MG63 (cell line): ENCODE measurements around the gene GABRR3. TPM values are rescaled to one million over a fixed set of nuclear protein-coding genes. Genes with fewer than 3 reads are reported as not detected.

ENCODE experiments used
- DNase-seq: peaks from one replicate; pipeline ENCODE4 v3.0.0-alpha.2; 2020
- H3K27me3 ChIP-seq: fragments of 250-450 bp; sonication (Bioruptor Pico); 2 replicates; pipeline ENCODE4 v1.5.1; 2020; ENCODE audit warnings: mild to moderate bottlenecking, moderate library complexity
- H3K36me3 ChIP-seq: fragments of 250-450 bp; sonication (Bioruptor Pico); 2 replicates; pipeline ENCODE4 v1.5.1; 2020; ENCODE audit warnings: mild to moderate bottlenecking, moderate library complexity
- H3K4me3 ChIP-seq: fragments of 250-450 bp; sonication (Bioruptor Pico); 2 replicates; pipeline ENCODE4 v1.5.1; 2020; ENCODE audit warnings: mild to moderate bottlenecking, moderate library complexity
- H3K9me3 ChIP-seq: fragments of 250-450 bp; sonication (Bioruptor Pico); 2 replicates; pipeline ENCODE4 v1.5.1; 2020; ENCODE audit warnings: mild to moderate bottlenecking, moderate library complexity
- total RNA-seq: library from RNA; depleted of rRNA; stranded (reverse); fragments of >200 nt; shearing (Covaris generic); gene quantifications from 2 replicates; pipeline ENCODE4 v1.2.3, GENCODE V29; 2014; ENCODE audit warnings: low replicate concordance

Gene GABRR3
- total RNA-seq, 1 experiment from 2014 or later = not detected

DNA sequence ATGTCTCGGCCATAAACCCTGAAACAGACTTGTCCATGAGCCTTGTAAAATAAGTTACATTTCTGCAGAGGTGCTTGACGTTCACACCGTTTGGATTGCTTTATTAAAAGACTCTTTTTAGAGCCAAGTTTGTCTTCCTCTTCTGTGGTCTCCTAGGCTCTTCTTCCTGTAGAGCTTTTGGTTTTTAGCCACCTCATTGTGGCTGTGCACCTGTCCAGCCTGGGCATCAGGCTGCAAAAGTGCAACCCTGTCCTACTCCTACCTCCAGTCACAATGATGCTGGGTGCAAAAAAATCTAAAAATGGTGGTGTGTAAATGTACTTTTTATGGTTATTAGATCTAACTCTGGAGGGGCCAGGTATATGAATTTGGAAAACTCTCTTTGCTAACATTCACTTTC, 60.1 kb downstream of the GABRR3 start:
- Histone ChIP-seq H3K27me3 (no peaks in the 10 kb centered on the region), H3K36me3 (no peaks in the 10 kb centered on the region; the same call in 1 of the 2 replicates), H3K9me3 (no peaks in the 10 kb centered on the region), H3K4me3 (no peak overlapping the region)
- no peak for DNase-seq

DNA sequence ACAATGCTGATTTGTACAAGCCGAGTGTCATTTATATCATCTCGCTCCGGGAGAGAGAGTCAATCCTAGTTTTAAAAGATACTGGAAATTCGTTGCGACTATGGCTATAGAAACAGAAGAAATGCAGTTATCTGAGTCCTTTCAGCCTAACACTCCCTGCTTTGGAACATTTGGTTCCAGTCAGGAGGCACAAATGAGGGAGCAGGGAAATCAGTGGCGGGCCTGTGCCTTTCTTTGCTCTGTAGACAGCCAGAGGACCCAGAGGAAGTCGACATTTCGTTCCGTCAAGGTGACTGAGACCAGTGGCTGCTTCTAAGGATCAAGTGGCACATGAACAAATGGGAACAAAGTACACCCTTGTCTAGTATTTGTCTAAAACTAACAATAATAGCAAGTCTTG, 62.1 kb downstream of the GABRR3 start:
- Histone ChIP-seq H3K4me3 (peak overlapping the region; percentile 73), H3K27me3 (no peaks in the 10 kb centered on the region), H3K36me3 (peaks cover 7% of the 10 kb centered on the region), H3K9me3 (no peaks in the 10 kb centered on the region)
- no peak for DNase-seq

DNA sequence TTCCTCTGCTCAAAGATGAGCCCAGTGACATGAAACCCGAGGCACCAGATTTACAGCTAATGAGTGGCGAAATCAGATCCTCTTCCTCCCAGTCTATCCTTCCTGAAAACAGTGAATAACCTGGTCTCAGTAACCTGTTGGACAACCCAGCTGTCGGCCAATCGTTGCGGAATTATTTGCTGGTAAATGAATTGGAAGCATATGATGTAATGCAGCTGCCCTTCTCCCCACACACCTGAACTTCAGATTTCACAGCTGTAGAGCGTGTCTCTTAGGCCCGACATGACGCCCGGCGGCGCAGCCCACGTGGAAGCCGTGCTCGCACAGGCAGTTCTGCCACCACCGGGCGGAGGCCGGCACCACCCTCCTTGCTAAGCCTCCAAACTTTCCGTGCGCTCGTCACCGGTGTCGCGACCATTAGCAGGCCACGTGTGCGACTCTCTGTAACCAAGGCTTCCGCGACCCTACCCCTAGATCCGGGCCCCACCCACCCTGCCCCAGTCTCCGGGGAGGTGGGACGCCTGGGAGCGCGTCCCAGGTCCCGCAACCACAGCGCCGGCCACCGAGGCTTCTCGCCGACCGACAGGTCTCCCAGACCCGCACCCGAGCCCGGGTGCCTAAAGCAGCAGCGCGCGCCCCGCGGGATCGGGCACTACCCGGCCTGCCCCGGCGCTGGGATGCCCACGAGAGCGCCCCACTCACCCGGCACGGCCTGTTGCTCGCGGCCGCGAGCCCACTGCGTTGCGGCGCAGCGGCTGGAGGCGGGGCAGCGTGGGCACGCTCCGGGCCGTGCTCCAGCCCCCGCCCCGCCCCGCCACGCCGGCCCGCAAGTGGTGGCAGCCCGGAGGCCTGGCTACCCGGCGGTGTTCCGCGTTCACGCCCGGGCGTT, 63.2 kb downstream of the GABRR3 start, which contains the start of gene RIOX2:
Gene RIOX2 (minus strand): TSS at position 753 of the 889 bp plus-strand sequence. CDS start 4,838 bp downstream, outside the sequence.
- DNase-seq = peak; percentile 83
- H3K9me3 ChIP-seq = no peaks in the 10 kb centered on the region
- peak within 1 kb of the TSS; percentile 73 for H3K4me3 ChIP-seq
- H3K27me3 ChIP-seq = no peaks in the 10 kb centered on the region
- peaks cover 13% of the 10 kb centered on the region for H3K36me3 ChIP-seq

DNA sequence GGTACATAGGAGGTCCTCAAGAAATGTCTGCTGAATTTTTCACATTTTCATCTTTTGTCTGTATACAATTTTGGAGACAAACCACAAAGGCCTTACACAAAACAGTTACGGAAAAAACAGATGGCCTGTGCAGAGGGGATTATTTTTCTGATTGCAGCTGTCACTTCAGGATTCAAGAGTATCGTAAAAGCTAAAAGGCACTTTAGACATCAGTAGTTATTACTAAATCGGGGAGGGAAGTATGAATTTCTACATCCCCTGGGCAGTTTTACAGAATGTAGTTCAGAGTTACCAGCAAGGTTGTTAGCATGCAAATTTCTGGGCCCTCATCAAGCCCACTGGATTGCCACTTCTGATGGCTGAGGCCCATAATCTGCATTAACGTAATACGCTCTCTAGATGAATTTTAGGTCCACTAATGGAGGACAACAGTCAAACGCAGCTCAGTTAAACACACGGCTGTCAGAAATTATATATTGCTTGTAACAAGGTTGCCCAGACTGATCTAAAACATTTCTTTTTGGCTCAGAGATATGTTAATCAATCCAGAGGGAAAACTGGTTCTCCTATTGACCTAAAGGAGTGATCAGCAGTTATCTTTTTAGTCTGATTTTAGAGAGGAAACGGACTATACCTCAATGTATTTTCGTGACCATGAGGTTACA, 64.0 kb downstream of the GABRR3 start:
- no peaks in the 10 kb centered on the region for H3K27me3 ChIP-seq
- no peak for DNase-seq

DNA sequence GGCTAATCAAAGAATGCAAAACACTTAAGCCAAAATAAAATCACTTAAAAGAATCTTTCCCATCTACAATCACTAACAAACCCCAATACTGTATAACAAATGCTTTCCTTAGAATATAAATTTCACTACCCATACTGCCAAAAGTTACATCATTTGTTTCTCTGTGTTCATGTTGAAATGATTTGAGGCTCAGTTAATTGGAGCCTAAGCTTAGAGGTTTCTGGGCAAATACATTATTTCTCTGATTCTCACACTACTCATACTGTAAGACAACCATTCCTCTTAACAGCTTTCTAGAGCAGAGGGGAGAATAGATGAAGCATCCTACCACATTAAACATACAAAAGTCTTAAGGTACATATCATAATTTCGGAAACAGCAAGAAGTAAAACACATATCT, 65.0 kb downstream of the GABRR3 start:
- H3K4me3 ChIP-seq = peak overlapping the region; percentile 73
- H3K27me3 ChIP-seq = no peaks in the 10 kb centered on the region
- peaks cover 26% of the 10 kb centered on the region for H3K36me3 ChIP-seq
- DNase-seq = no peak
- no peaks in the 10 kb centered on the region for H3K9me3 ChIP-seq

More for the DNA sequence above, 64.0 kb downstream of the GABRR3 start:
- peaks cover 21% of the 10 kb centered on the region for H3K36me3 ChIP-seq
- no peaks in the 10 kb centered on the region for H3K9me3 ChIP-seq
- peak overlapping the region; percentile 73 for H3K4me3 ChIP-seq

DNA sequence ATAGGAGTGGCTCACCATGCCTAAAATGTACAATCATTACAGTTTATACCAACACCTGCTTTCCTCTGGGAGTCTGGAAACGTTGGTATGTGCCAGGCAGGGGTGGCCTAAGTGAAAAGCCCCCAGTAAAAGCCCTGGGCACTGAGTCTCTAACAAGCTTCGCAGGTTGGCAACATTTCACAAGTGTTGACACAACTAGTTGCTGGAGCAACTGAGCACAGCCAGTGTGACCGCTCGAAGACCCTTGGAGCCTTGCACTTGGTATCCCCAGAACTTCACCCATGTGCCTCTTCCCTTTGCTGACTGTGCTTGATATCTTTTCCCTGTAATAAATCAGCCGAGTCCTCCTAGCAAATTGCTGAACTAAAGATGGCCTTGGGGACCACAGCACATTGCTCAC, 65.6 kb downstream of the GABRR3 start:
- H3K9me3 ChIP-seq = no peaks in the 10 kb centered on the region
- DNase-seq = no peak
- peaks cover 30% of the 10 kb centered on the region for H3K36me3 ChIP-seq
- H3K27me3 ChIP-seq = no peaks in the 10 kb centered on the region
- no peak overlapping the region for H3K4me3 ChIP-seq

DNA sequence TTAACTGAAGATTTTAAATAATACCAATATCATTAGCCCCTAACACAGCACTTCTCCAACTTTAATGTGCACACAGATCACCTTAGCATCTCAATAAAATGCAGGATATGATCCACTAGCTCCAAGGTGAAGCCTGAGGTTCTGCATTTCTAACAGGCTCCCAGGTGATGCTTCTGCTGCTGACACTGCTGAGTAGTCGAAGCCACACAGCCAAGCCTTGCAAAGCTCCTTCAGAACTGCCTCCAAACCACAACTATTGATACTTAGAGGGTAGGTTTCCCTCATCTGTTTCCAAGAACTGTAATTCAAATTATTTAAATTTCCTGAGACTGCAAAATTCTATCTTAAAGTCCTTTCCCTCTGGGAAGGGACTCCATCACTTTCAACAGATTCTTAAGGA, 66.7 kb downstream of the GABRR3 start:
- H3K27me3 ChIP-seq = no peaks in the 10 kb centered on the region
- peaks cover 39% of the 10 kb centered on the region for H3K36me3 ChIP-seq
- no peak overlapping the region for H3K4me3 ChIP-seq
- DNase-seq = no peak
- no peaks in the 10 kb centered on the region for H3K9me3 ChIP-seq

DNA sequence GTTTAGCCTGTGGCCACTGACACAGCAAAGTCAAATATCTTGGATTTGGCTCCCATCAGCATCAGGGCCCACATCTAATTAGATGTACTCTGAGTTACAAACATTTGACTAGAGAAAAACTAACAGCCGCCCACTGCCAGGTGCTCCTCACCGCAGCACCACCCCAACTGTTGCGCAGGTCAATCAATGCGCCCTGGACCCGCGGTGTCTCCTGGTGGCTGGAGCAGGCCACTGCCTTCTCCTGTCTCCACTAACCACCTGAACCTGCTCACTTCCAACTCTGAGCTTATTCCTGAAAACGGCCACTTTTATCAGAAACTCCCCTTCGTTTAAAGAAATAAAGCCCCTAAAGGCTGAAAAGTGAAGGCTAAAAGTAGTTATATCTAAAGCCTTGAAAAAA, 67.1 kb downstream of the GABRR3 start:
- H3K36me3 ChIP-seq = peaks cover 43% of the 10 kb centered on the region
- no peaks in the 10 kb centered on the region for H3K9me3 ChIP-seq
- H3K4me3 ChIP-seq = no peak overlapping the region
- DNase-seq = no peak
- H3K27me3 ChIP-seq = no peaks in the 10 kb centered on the region

DNA sequence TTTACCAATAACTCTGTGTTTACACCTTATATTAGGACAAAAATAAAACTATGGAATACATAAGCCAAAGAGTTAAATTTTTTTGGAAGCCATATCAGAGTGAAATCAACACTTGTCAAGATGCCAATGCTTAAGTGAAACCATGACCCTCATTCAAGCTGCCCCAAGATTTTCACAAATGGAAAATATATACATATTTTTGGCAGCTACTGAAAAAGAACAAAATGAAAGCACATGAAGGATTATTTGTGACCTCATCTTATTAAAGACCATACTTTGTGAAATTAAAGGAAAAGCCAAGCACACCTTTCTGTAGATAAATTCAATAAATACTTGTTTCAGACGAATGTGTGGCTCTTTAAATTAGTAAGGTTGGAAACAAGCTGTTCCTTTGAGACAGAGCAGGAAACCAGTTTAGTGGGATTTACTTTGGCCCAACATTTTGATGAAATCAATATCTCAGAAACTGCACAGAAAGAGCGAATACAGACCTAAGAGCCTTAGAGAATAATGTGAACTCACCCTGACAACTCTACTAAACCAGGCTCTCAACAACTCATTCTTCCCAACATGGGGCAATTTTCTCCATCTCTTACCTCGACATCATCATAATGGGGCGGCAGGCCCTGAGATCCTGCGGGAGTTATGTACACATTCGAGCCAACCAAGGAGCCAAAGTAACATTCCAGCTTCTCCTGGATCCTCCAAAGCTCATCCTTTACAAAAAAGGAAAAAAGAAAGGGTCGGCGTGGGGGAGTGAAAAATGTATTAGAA, 73.9 kb downstream of the GABRR3 start:
- no peaks in the 10 kb centered on the region for H3K9me3 ChIP-seq

DNA sequence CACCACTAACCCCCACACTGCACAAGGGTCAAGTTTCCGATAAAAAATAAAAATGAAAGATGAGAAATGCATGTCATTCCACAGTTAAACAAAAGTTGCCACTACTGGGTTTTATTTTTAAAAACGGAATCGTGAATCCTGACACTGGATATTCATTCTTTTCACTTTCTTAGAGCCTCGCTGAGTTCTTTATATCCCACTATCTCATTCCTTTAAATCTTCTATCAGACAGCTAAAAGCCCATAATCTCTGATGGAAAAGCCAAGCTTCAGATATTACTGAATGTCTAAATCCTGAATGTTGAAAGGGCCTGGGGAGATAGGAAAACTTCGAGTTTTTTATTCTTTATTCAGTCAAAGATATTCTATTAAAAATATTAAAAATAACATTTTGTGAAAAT, 74.6 kb downstream of the GABRR3 start:
- H3K27me3 ChIP-seq = no peaks in the 10 kb centered on the region
- peaks cover 76% of the 10 kb centered on the region for H3K36me3 ChIP-seq
- no peak overlapping the region for H3K4me3 ChIP-seq
- DNase-seq = no peak
- H3K9me3 ChIP-seq = no peaks in the 10 kb centered on the region

More for the DNA sequence above, 73.9 kb downstream of the GABRR3 start:
- no peak overlapping the region for H3K4me3 ChIP-seq
- peaks cover 75% of the 10 kb centered on the region for H3K36me3 ChIP-seq
- DNase-seq = no peak
- no peaks in the 10 kb centered on the region for H3K27me3 ChIP-seq

DNA sequence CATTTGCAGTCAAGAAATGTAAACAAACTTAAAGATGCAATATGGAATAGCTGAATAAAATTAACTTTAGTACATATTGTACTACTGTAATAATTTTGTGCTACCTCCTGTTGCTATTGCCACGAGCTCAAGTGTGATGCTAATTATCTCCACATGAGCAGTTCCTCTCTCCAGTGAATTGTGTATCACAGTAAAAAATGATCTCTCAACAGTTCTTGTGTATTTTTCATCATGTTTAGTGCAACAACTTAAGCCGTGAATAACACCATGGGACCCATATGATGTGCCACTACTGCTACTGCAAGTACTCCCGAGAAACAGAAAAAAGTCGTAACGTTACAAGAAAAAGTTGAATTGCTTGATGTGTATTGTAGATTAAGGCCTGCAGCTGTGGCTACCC, 75.2 kb downstream of the GABRR3 start:
- Histone ChIP-seq H3K27me3 (no peaks in the 10 kb centered on the region), H3K9me3 (no peaks in the 10 kb centered on the region), H3K4me3 (no peak overlapping the region), H3K36me3 (peaks cover 79% of the 10 kb centered on the region)
- DNase-seq = no peak

DNA sequence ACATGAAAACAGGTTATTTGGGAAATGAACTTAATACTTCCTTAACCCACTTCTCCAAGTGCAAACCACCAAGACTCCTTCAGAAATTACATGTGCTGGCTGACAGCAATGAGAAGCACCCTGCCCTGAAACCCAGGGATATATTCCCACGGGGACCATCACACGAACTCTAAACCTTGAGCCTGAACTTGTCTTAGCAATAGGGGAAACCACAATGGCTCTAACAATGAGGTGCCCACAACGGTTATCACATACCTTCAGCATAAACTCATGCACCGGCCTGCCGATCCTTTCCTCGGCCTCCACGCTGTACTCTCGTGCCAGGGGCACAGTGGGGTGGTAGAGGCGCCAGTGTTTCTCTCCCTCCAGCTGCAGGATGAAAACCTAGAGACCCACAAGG, 76.3 kb downstream of the GABRR3 start:
- DNase-seq = no peak
- H3K27me3 ChIP-seq = no peaks in the 10 kb centered on the region
- peaks cover 83% of the 10 kb centered on the region for H3K36me3 ChIP-seq
- no peak overlapping the region for H3K4me3 ChIP-seq
- H3K9me3 ChIP-seq = no peaks in the 10 kb centered on the region

DNA sequence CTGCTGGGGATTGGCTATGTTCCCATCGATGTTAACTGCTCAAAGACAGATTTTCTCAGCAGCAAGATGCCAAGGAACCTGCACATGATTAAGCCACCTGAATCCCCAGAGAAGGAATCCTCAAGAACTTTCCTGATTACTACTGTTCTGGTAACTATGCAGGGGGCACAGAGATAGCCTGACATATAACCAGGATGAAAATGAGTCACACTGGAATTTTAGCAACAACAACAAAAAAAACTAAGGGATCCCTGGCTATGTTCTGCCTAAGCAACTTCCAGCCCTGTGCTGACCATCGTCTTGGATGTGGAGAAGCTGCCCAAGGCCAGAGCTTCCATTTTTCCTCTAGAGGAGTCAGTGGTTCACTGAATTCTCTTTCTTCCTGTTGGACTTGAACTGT, 76.7 kb downstream of the GABRR3 start:
- no peaks in the 10 kb centered on the region for H3K27me3 ChIP-seq
- no peak for DNase-seq
- H3K4me3 ChIP-seq = no peak overlapping the region
- peaks cover 83% of the 10 kb centered on the region for H3K36me3 ChIP-seq
- no peaks in the 10 kb centered on the region for H3K9me3 ChIP-seq

DNA sequence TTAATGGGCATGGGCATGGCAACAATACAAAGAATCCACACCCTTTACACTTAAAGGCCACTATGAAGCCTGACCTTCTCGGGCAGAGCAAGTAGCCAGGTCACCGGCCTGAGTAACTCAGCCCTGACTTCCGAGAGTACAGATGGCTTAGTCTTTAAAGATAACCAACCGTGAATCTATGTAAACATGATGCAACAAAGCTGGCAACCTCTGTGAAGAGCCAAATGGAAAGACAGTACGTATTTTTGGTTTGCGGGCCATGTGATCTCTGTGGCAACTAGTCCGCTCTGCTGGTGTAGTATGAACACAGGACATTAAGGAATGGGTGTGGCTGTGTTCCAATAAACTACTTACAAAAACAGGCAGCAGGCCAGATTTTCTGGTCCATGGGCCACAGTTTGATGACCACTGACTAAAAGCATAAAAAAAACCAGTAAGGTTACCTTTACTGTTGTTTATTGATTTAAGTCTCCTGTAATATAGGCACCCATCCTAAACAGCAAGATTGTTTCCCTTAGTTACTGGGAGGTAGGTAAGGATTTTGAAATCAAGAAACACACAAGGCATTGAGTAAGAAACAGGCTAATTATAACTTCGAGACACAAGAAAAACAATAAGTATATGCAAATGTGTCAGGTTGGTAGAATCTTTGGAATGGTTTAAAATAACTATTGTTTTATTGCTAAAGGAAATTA, 77.4 kb downstream of the GABRR3 start:
- DNase-seq = no peak
- Histone ChIP-seq H3K27me3 (no peaks in the 10 kb centered on the region), H3K4me3 (no peak overlapping the region), H3K9me3 (no peaks in the 10 kb centered on the region), H3K36me3 (peaks cover 79% of the 10 kb centered on the region)

DNA sequence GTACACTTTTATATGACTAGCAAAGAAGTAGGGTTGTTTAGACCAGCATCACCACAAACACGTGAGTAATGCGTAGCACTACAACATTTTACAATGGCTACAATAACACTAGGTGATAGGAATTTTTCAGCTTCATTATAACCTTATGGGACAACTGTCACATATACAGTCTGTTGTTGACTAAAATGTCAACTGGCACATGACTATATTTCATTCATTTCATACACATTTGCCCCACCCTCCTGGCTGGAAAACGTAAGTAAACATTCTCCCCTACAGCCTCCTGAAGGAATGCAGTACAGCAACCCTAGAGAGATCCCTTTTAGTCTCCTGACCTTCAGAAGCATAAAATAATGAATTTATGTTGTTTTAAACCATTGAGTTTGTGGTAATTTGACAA, 79.1 kb downstream of the GABRR3 start:
- no peak overlapping the region for H3K4me3 ChIP-seq
- no peaks in the 10 kb centered on the region for H3K27me3 ChIP-seq
- no peaks in the 10 kb centered on the region for H3K9me3 ChIP-seq
- H3K36me3 ChIP-seq = peaks cover 80% of the 10 kb centered on the region
- no peak for DNase-seq

DNA sequence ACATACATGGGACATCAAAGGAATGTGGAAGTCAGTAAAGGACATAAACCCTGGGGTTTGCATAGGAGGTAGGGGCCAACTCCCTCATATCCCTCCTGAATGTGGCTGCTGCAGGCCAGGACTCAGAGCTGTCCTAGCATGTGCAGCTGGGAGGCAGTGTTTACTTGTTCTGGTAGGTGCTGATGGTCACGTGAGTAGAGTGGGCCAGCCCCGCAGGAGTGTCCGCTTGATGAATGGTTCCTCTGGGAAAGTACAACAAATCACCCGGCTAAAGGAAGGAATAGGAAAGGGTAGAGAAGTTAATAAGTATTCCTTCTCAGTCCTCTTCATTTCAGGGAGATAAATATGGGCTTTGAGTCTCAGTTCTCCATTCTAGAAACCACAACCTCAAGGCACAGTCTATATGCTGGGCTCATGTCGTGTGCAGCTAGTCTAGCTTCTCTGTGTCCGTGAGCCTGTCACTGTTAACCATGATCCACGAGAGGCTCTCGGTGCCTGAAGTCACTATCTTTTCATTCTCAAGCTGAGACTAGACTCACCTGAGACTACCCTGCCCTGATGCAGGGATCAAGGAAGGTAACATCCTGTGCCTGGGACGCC, 80.8 kb downstream of the GABRR3 start:
- Histone ChIP-seq H3K9me3 (no peaks in the 10 kb centered on the region), H3K27me3 (no peaks in the 10 kb centered on the region), H3K36me3 (peaks cover 83% of the 10 kb centered on the region), H3K4me3 (no peak overlapping the region)
- no peak for DNase-seq
